Endodermal cell (in vitro differentiated cells): Measurements from ENCODE around the gene PCDHGA1. TPM values are rescaled to one million over a fixed set of nuclear protein-coding genes. Genes with fewer than 3 reads are reported as not detected.

ENCODE experiments used
- DNase-seq: peaks from one replicate; pipeline ENCODE4 v3.0.0-alpha.2; 2017
- H3K27ac ChIP-seq: 2 replicates; pipeline ENCODE4 v1.5.1; 2013; ENCODE audit warnings: mild to moderate bottlenecking, low read depth, low read length, moderate library complexity
- H3K27me3 ChIP-seq: 2 replicates; pipeline ENCODE4 v1.6.1; 2013; ENCODE audit warnings: mild to moderate bottlenecking, low read length, moderate library complexity; ENCODE audit not compliant: insufficient read depth, control insufficient read depth, poor library complexity, severe bottlenecking
- H3K36me3 ChIP-seq: 2 replicates; pipeline ENCODE4 v1.7.0; 2013; ENCODE audit warnings: mild to moderate bottlenecking, low read length, moderate library complexity; ENCODE audit not compliant: control insufficient read depth, insufficient read depth
- H3K4me1 ChIP-seq: one replicate; pipeline ENCODE4 v1.7.0; 2013; ENCODE audit warnings: low read length; ENCODE audit not compliant: control insufficient read depth, insufficient read depth
- H3K4me3 ChIP-seq: 2 replicates; pipeline ENCODE4 v1.5.1; 2013; ENCODE audit warnings: mild to moderate bottlenecking, low read length, moderate library complexity
- H3K9ac ChIP-seq: 2 replicates; pipeline ENCODE4 v1.6.1; 2013; ENCODE audit warnings: mild to moderate bottlenecking, low read length, moderate library complexity; ENCODE audit not compliant: poor library complexity, severe bottlenecking; ENCODE audit errors: extremely low read depth
- H3K9me3 ChIP-seq: 2 replicates; pipeline ENCODE4 v1.6.1; 2013; ENCODE audit warnings: mild to moderate bottlenecking, low read length, moderate library complexity; ENCODE audit not compliant: control insufficient read depth
- H3K27ac Mint-ChIP-seq: 2 replicates; pipeline ENCODE4 v1.8.0; 2020; ENCODE audit warnings: mixed read lengths
- H3K27me3 Mint-ChIP-seq: 2 replicates; pipeline ENCODE4 v1.8.0; 2021; ENCODE audit warnings: mild to moderate bottlenecking, mixed read lengths; ENCODE audit not compliant: insufficient read depth
- H3K36me3 Mint-ChIP-seq: 2 replicates; pipeline ENCODE4 v1.8.0; 2020; ENCODE audit warnings: low read depth, mixed read lengths
- H3K4me1 Mint-ChIP-seq: 2 replicates; pipeline ENCODE4 v1.8.0; 2020; ENCODE audit warnings: mixed read lengths
- H3K4me3 Mint-ChIP-seq: 2 replicates; pipeline ENCODE4 v1.8.0; 2020; ENCODE audit warnings: mild to moderate bottlenecking, moderate library complexity, mixed read lengths
- H3K9me3 Mint-ChIP-seq: 2 replicates; pipeline ENCODE4 v1.8.0; 2020; ENCODE audit warnings: mild to moderate bottlenecking, mixed read lengths
- WGBS, 2 experiments: methylation state at CpG; one replicate each; pipeline versions ENCODE4 v1.1.5 to v1.1.7; 2013; ENCODE audit warnings: missing lambda C conversion rate in 2 of 2, mixed read lengths in 1 of 2; ENCODE audit not compliant: insufficient coverage in 1 of 2, insufficient read length in 1 of 2; 5-methylcytosine and 5-hydroxymethylcytosine counted together
- total RNA-seq, 2 donors: library from RNA; stranded (reverse); fragmentation: NEBNext Ultra II Directional in 1 of 2; extraction: Animal tissue kit (Norgen Biotek cat#: 25700) in 1 of 2; gene quantifications; 2 replicates in 1 of 2; 3 replicates in 1 of 2; pipeline ENCODE4 v1.2.1, GENCODE V29; 2021
- TF ChIP-seq, protein P1 (sequence below): fragments of 200-600 bp; sonication (generic); conservative IDR thresholded peaks from 2 replicates; pipeline ENCODE4 v1.5.0; 2021; ENCODE audit warnings: antibody characterized with exemption, mild to moderate bottlenecking

PCDHGA1 gene
- total RNA-seq, 2 donors from 2014 or later = 0.38 to 2.2 TPM

DNA sequence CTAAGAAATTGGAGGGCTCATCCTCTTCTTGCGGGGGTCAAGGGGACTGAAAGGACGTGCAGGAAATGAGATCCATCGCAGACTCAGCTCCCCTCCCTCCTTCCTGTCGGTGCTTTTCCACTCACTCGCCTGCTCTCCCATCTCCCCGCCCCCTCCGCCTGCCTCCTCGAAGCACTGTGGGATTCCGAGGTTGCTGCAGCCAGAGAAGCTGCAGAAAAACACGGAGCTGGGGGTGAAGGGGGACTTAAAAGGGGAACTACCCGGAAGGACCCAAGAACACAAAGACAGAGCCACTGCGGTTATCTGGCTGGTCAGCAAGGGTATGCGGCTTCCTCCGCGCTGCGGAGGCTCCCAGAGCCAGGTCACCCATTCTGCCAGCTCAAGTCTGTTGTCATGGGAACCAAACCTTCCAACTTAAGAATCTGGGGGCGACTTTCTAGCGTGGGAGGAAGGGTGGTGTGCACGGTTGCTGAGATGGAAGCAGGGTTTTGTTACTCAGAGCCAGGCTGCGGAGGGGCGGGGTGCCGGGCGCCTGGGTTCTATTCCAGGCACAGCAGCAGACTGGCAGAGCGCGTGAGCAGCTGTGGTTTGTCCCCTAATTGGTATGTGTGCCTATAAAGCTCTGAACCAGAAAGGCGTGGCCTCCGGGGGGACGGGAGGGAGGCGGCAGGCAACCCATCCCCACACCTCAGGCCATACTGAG, 183.5 kb downstream of the PCDHGA1 start:
- peaks cover 52% of the 10 kb centered on the region for H3K36me3 ChIP-seq
- Mint-ChIP-seq H3K9me3 (no peaks in the 10 kb centered on the region), H3K36me3 (peaks cover 30% of the 10 kb centered on the region), H3K27ac (peak overlapping the region; percentile 92), H3K4me1 (peaks cover 33% of the 10 kb centered on the region), H3K27me3 (peaks cover 6% of the 10 kb centered on the region), H3K4me3 (peak overlapping the region; percentile 69)
- H3K4me3 ChIP-seq = peak overlapping the region; percentile 69
- WGBS, 2 experiments = 18 to 34% methylated on average over 7 to 29 of the region's 29 CpGs
- no peak overlapping the region for H3K9ac ChIP-seq
- peak; percentile 87 for DNase-seq
- TF ChIP-seq, protein P1, sequence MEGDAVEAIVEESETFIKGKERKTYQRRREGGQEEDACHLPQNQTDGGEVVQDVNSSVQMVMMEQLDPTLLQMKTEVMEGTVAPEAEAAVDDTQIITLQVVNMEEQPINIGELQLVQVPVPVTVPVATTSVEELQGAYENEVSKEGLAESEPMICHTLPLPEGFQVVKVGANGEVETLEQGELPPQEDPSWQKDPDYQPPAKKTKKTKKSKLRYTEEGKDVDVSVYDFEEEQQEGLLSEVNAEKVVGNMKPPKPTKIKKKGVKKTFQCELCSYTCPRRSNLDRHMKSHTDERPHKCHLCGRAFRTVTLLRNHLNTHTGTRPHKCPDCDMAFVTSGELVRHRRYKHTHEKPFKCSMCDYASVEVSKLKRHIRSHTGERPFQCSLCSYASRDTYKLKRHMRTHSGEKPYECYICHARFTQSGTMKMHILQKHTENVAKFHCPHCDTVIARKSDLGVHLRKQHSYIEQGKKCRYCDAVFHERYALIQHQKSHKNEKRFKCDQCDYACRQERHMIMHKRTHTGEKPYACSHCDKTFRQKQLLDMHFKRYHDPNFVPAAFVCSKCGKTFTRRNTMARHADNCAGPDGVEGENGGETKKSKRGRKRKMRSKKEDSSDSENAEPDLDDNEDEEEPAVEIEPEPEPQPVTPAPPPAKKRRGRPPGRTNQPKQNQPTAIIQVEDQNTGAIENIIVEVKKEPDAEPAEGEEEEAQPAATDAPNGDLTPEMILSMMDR = no peak
- peaks cover 15% of the 10 kb centered on the region for H3K4me1 ChIP-seq
- H3K27me3 ChIP-seq = no peaks in the 10 kb centered on the region
- no peaks in the 10 kb centered on the region for H3K9me3 ChIP-seq
- peak overlapping the region; percentile 99 for H3K27ac ChIP-seq

DNA sequence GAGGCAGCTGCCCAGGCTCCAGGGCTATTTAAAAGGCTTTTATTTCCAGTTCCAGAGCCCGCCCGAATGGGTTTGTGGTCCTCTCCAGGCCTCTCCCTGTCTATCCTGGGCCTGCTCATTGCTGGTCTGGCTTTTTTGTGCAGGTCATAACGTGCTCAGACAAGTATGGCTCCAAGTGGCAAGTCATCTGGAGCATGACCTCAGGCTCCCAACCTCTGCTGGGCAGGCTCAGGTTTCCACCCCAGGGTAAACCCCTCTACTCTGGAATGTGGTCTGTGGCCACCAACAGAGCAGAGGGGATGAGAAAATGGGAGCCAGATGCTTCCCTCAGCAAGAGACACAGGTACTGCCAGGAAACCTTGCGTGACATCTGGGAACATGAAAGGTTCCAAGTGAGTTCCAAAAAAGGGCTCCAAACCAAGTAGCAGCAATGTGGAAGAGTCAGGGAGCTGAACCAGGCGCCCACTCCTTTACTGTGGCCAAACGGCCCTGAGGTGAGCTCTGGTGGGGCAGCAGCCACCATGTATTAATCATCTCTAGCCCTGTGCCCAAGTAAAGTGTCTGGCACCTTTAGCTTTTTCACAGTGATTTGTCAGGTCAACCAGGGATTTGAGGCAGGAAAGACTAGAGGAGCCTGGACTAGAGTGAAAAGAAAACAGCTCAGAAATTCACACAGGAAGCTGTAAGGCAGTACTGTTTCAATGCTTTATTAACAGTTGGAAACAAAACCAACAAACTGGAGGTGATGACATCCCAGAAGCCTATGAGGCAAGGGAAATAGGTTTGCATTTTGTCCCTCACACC, 184.2 kb downstream of the PCDHGA1 start:
- no peaks in the 10 kb centered on the region for H3K9me3 Mint-ChIP-seq
- H3K27ac Mint-ChIP-seq = peak overlapping the region; percentile 92
- Histone ChIP-seq H3K4me3 (no peak overlapping the region), H3K4me1 (peaks cover 15% of the 10 kb centered on the region), H3K27ac (peak overlapping the region; percentile 99), H3K27me3 (no peaks in the 10 kb centered on the region), H3K36me3 (peaks cover 60% of the 10 kb centered on the region), H3K9me3 (no peaks in the 10 kb centered on the region), H3K9ac (no peak overlapping the region)
- peak; percentile 90 for DNase-seq
- H3K36me3 Mint-ChIP-seq = peaks cover 37% of the 10 kb centered on the region
- peaks cover 6% of the 10 kb centered on the region for H3K27me3 Mint-ChIP-seq
- 47 to 66% methylated on average over 4 to 6 of the region's 6 CpGs for WGBS, 2 experiments
- H3K4me1 Mint-ChIP-seq = peaks cover 30% of the 10 kb centered on the region
- TF ChIP-seq, protein P1 = no peak
- H3K4me3 Mint-ChIP-seq = peak overlapping the region; percentile 69

DNA sequence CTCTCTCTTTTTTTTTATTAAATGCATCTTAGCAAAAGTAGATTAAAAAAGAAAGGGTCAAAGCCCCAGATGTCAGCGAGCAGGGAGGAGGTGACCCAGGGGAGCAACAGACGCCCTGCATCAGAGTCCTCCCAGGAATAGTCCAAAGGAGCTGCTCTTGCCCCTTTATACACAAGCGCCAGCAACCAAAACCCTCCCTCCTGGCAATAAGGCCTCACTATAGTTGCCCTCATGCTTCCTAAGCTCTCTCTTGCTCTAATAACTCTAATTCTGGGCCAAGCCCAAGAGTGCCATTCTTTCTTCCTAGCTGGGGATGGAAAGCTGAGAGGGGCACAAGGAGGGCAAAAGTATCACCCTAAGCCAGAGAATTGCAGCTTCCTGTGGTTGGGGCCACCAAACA, 184.8 kb downstream of the PCDHGA1 start:
- peaks cover 30% of the 10 kb centered on the region for H3K4me1 Mint-ChIP-seq
- TF ChIP-seq, protein P1 = no peak
- peaks cover 15% of the 10 kb centered on the region for H3K4me1 ChIP-seq
- H3K9ac ChIP-seq = no peak overlapping the region
- no peaks in the 10 kb centered on the region for H3K9me3 ChIP-seq
- H3K27ac Mint-ChIP-seq = peak overlapping the region; percentile 92
- peak overlapping the region; percentile 99 for H3K27ac ChIP-seq
- H3K4me3 Mint-ChIP-seq = no peak overlapping the region
- no peaks in the 10 kb centered on the region for H3K27me3 ChIP-seq
- 93% methylated on average over 3 of the region's 3 CpGs; no CpG with 5 or more reads in 1 of the 2 experiments for WGBS, 2 experiments
- no peaks in the 10 kb centered on the region for H3K9me3 Mint-ChIP-seq
- H3K36me3 Mint-ChIP-seq = peaks cover 44% of the 10 kb centered on the region
- H3K4me3 ChIP-seq = no peak overlapping the region
- H3K36me3 ChIP-seq = peaks cover 66% of the 10 kb centered on the region
- H3K27me3 Mint-ChIP-seq = peaks cover 6% of the 10 kb centered on the region
- DNase-seq = no peak
